Measurements from ENCODE around the gene ALDH3A1. TPM values are rescaled to one million over a fixed set of nuclear protein-coding genes. Genes with fewer than 3 reads are reported as not detected.

ALDH3A1 gene
- total and polyA plus RNA-seq, 10 of the 15 experiments (the other 5 are each of a cell fraction or from before 2014, with no cell fraction given), result 0.20 TPM; not detected in 9

GRCh38 chr17:19729900-19730299 lies 18.2 kb downstream of the ALDH3A1 start (continued):
- TF ChIP-seq PRDM15 (CRISPR knock-in tag; IDR thresholded peaks at IDR 0.05) (no peak), ZBTB4 (CRISPR knock-in tag; IDR thresholded peaks at IDR 0.05) (no peak), ZNF217 (IDR thresholded peaks at IDR 0.05) (no peak), NR2C2 (IDR thresholded peaks at IDR 0.05; ENCODE audit: borderline replicate concordance, control insufficient read depth, insufficient read length, low read depth) (no peak), CBX5 (IDR thresholded peaks at IDR 0.05; ENCODE audit: low read depth) (no peak), RB1 (IDR thresholded peaks at IDR 0.05; ENCODE audit: borderline replicate concordance) (no peak), STAT3 (IDR thresholded peaks at IDR 0.05; ENCODE audit: low read depth, low read length) (no peak), POLR2AphosphoS2 (IDR thresholded peaks at IDR 0.05; ENCODE audit: low read depth, low read length) (no peak)

All from GM12878 (cell line).